ENCODE data around the gene TESK2. TPM values are rescaled to one million over a fixed set of nuclear protein-coding genes. Genes with fewer than 3 reads are reported as not detected.
"Not testable (repeated sequence)": the region's sequence is repeated elsewhere in the genome, so short reads cannot be mapped to it uniquely, and the experiment has no call there.

The TESK2 gene
- polyA plus RNA-seq, 4 donors: 5.5 to 22.1 (median 12.6) TPM

DNA sequence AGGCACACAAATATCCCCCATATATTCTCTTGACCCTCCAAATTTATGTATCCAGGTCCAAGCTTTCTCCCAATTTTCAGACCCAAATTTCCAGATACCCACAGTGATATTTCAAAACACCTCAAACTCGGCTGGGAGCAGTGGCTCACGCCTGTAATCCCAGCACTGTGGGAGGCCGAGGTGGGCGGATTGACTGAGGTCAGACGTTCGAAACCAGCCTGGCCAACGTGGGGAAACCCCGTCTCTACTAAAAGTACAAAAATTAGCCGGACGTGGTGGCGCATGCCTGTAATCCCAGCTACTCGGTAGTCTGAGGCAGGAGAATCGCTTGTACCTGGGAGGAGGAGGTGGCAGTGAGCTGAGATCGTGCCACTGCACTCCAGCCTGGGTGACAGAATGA, 1.6 kb downstream of the TESK2 start:
- not testable (repeated sequence) for H3K27me3 ChIP-seq (ENCODE audit: control insufficient read depth in 3 of 3, insufficient read depth in 3 of 3, low read length in 3 of 3); FAIRE-seq; H3K36me3 ChIP-seq (ENCODE audit: control insufficient read depth in 3 of 3, insufficient read depth in 2 of 3, low read depth in 1 of 3, low read length in 3 of 3); H3K27ac ChIP-seq (ENCODE audit: low read depth in 1 of 3, low read length in 2 of 3); DNase-seq; H3K9me3 ChIP-seq (ENCODE audit: control insufficient read depth in 2 of 2, insufficient read depth in 1 of 2, low read depth in 1 of 2, low read length in 1 of 2)
- Histone ChIP-seq H3K4me3 (ENCODE audit: low read depth in 1 of 3, low read length in 3 of 3) (peak overlapping the region in 2 of 3 donors; percentile 81 to 94), H3K4me1 (ENCODE audit: control insufficient read depth in 3 of 3, insufficient read depth in 2 of 3, low read depth in 1 of 3, low read length in 2 of 3) (peaks cover 0 to 21% (median 2%) of the 10 kb centered on the region in 3 donors)
- 19 to 49% (median 26%) methylated on average over 14 of the region's 14 CpGs for WGBS, 3 donors

- Histone ChIP-seq H3K27me3 (ENCODE audit: control insufficient read depth in 3 of 3, insufficient read depth in 3 of 3, low read length in 3 of 3) (no peaks in the 10 kb centered on the region), H3K9me3 (ENCODE audit: control insufficient read depth in 2 of 2, insufficient read depth in 1 of 2, low read depth in 1 of 2, low read length in 1 of 2) (no peaks in the 10 kb centered on the region), H3K36me3 (ENCODE audit: control insufficient read depth in 3 of 3, insufficient read depth in 2 of 3, low read depth in 1 of 3, low read length in 3 of 3) (peaks cover 0 to 2% (median 0%) of the 10 kb centered on the region in 3 donors), H3K4me1 (ENCODE audit: control insufficient read depth in 3 of 3, insufficient read depth in 2 of 3, low read depth in 1 of 3, low read length in 2 of 3) (peaks cover 0 to 21% (median 2%) of the 10 kb centered on the region in 3 donors), H3K4me3 (ENCODE audit: low read depth in 1 of 3, low read length in 3 of 3) (peak overlapping the region in 1 of 3 donors; percentile 94), H3K27ac (ENCODE audit: low read depth in 1 of 3, low read length in 2 of 3) (no peak overlapping the region)
- 65 to 78% (median 76%) methylated on average over 10 of the region's 10 CpGs for WGBS, 3 donors
- FAIRE-seq (no peak), DNase-seq (no peak)
These were observed 2.1 kb downstream of the TESK2 start for GRCh38 chr1:45488666-45489377.

DNA sequence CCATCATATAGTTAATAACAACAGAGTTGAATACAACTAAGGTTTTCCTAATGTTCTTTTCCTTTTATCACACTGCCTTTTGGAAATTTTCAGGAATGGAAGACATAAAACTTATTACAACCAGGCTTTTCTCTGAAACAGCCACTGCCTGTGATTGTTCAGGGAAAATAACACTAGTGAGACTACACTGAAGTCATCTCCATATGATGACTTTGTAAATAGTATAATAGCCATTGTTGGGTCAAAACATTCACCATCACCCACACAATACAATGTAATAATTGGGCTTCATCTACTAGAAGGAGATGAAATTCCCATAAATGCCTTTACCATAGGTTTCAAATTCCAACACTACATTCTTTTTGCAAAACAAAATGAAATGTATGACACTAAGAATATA, 5.0 kb downstream of the TESK2 start:
- no peak for DNase-seq
- H3K4me3 ChIP-seq (ENCODE audit: low read depth in 1 of 3, low read length in 3 of 3): no peak overlapping the region
- no peaks in the 10 kb centered on the region for H3K9me3 ChIP-seq (ENCODE audit: control insufficient read depth in 2 of 2, insufficient read depth in 1 of 2, low read depth in 1 of 2, low read length in 1 of 2)
- H3K27me3 ChIP-seq (ENCODE audit: control insufficient read depth in 3 of 3, insufficient read depth in 3 of 3, low read length in 3 of 3): no peaks in the 10 kb centered on the region
- H3K36me3 ChIP-seq (ENCODE audit: control insufficient read depth in 3 of 3, insufficient read depth in 2 of 3, low read depth in 1 of 3, low read length in 3 of 3): peaks cover 0 to 2% (median 0%) of the 10 kb centered on the region in 3 donors
- H3K27ac ChIP-seq (ENCODE audit: low read depth in 1 of 3, low read length in 2 of 3): no peak overlapping the region
- H3K4me1 ChIP-seq (ENCODE audit: control insufficient read depth in 3 of 3, insufficient read depth in 2 of 3, low read depth in 1 of 3, low read length in 2 of 3): peaks cover 0 to 15% (median 0%) of the 10 kb centered on the region in 3 donors
- no peak for FAIRE-seq

GRCh38 chr1:45479039-45479748, 11.8 kb downstream of the TESK2 start:
- no peak for FAIRE-seq
- Histone ChIP-seq H3K36me3 (ENCODE audit: control insufficient read depth in 3 of 3, insufficient read depth in 2 of 3, low read depth in 1 of 3, low read length in 3 of 3) (no peaks in the 10 kb centered on the region), H3K27ac (ENCODE audit: low read depth in 1 of 3, low read length in 2 of 3) (peak overlapping the region in 1 of 3 donors; percentile 7), H3K4me3 (ENCODE audit: low read depth in 1 of 3, low read length in 3 of 3) (no peak overlapping the region), H3K4me1 (ENCODE audit: control insufficient read depth in 3 of 3, insufficient read depth in 2 of 3, low read depth in 1 of 3, low read length in 2 of 3) (peaks cover 0 to 15% (median 0%) of the 10 kb centered on the region in 3 donors), H3K27me3 (ENCODE audit: control insufficient read depth in 3 of 3, insufficient read depth in 3 of 3, low read length in 3 of 3) (no peaks in the 10 kb centered on the region), H3K9me3 (ENCODE audit: control insufficient read depth in 2 of 2, insufficient read depth in 1 of 2, low read depth in 1 of 2, low read length in 1 of 2) (no peaks in the 10 kb centered on the region)
- peak in 1 of 2 donors; percentile 18 for DNase-seq
- 19 to 57% (median 25%) methylated on average over 5 of the region's 5 CpGs for WGBS, 3 donors

- Histone ChIP-seq H3K27me3 (ENCODE audit: control insufficient read depth in 3 of 3, insufficient read depth in 3 of 3, low read length in 3 of 3) (no peaks in the 10 kb centered on the region), H3K9me3 (ENCODE audit: control insufficient read depth in 2 of 2, insufficient read depth in 1 of 2, low read depth in 1 of 2, low read length in 1 of 2) (no peaks in the 10 kb centered on the region), H3K4me3 (ENCODE audit: low read depth in 1 of 3, low read length in 3 of 3) (no peak overlapping the region), H3K27ac (ENCODE audit: low read depth in 1 of 3, low read length in 2 of 3) (peak overlapping the region in 1 of 3 donors; percentile 68), H3K4me1 (ENCODE audit: control insufficient read depth in 3 of 3, insufficient read depth in 2 of 3, low read depth in 1 of 3, low read length in 2 of 3) (peaks cover 0 to 15% (median 0%) of the 10 kb centered on the region in 3 donors), H3K36me3 (ENCODE audit: control insufficient read depth in 3 of 3, insufficient read depth in 2 of 3, low read depth in 1 of 3, low read length in 3 of 3) (no peaks in the 10 kb centered on the region)
- DNase-seq (peak; percentile 63 to 88), FAIRE-seq (peak; percentile 90)
- 21 to 57% (median 34%) methylated on average over 4 of the region's 4 CpGs for WGBS, 3 donors
These were observed 12.7 kb downstream of the TESK2 start for GRCh38 chr1:45478121-45478814.

DNA sequence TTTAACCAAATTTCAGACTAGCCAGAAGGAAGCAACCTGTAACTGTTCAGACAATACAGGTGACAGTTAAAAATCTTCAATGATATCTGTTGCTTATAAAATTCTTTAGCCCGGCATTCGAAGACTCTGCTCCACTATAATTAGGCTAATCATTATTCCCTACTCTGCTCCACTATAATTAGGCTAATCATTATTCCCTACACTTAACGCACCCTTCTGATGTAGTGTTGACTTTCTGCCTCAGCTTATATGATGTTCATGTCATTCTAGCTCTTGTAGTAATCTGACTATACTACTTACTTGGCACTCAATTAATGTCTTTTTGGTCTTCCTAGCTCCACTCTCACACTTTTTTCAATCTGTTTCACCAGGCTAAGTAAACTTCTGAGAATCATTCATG, 13.3 kb downstream of the TESK2 start:
- Histone ChIP-seq H3K36me3 (ENCODE audit: control insufficient read depth in 3 of 3, insufficient read depth in 2 of 3, low read depth in 1 of 3, low read length in 3 of 3) (no peaks in the 10 kb centered on the region), H3K9me3 (ENCODE audit: control insufficient read depth in 2 of 2, insufficient read depth in 1 of 2, low read depth in 1 of 2, low read length in 1 of 2) (no peaks in the 10 kb centered on the region), H3K27me3 (ENCODE audit: control insufficient read depth in 3 of 3, insufficient read depth in 3 of 3, low read length in 3 of 3) (no peaks in the 10 kb centered on the region), H3K4me3 (ENCODE audit: low read depth in 1 of 3, low read length in 3 of 3) (no peak overlapping the region), H3K4me1 (ENCODE audit: control insufficient read depth in 3 of 3, insufficient read depth in 2 of 3, low read depth in 1 of 3, low read length in 2 of 3) (peaks cover 0 to 15% (median 0%) of the 10 kb centered on the region in 3 donors), H3K27ac (ENCODE audit: low read depth in 1 of 3, low read length in 2 of 3) (peak overlapping the region in 2 of 3 donors; percentile 14 to 68)
- DNase-seq (peak in 1 of 2 donors; percentile 27), FAIRE-seq (no peak)
- 14 to 61% (median 40%) methylated on average over 3 of the region's 3 CpGs for WGBS, 3 donors

DNA sequence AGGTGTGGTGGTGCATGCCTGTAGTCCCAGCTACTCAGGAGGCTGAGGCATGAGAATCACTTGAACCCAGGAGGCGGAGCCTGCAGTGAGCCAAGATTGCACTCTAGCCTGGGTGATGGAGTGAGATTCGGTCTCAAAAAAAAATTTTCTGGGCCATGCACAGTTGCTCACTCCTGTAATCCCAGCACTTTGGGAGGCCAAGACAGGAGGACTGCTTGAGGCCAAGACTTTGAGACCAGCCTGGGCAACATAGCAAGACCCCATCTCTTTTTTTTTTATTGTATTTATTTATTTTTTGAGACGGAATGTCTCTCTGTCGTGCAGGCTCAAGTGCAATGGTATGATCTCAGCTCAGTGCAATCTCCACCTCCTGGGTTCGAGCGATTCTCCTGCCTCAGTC, 16.8 kb downstream of the TESK2 start:
- 96 to 98% (median 98%) methylated on average over 6 of the region's 6 CpGs for WGBS, 3 donors
- FAIRE-seq; DNase-seq; H3K27me3 ChIP-seq (ENCODE audit: control insufficient read depth in 3 of 3, insufficient read depth in 3 of 3, low read length in 3 of 3); H3K9me3 ChIP-seq (ENCODE audit: control insufficient read depth in 2 of 2, insufficient read depth in 1 of 2, low read depth in 1 of 2, low read length in 1 of 2); H3K36me3 ChIP-seq (ENCODE audit: control insufficient read depth in 3 of 3, insufficient read depth in 2 of 3, low read depth in 1 of 3, low read length in 3 of 3); H3K4me3 ChIP-seq (ENCODE audit: low read depth in 1 of 3, low read length in 3 of 3); H3K27ac ChIP-seq (ENCODE audit: low read depth in 1 of 3, low read length in 2 of 3): not testable (repeated sequence)
- peaks cover 0 to 18% (median 0%) of the 10 kb centered on the region in 3 donors for H3K4me1 ChIP-seq (ENCODE audit: control insufficient read depth in 3 of 3, insufficient read depth in 2 of 3, low read depth in 1 of 3, low read length in 2 of 3)

GRCh38 chr1:45473302-45473701, 17.7 kb downstream of the TESK2 start:
- WGBS, 3 donors: 86 to 90% (median 87%) methylated on average over 2 of the region's 2 CpGs
- Histone ChIP-seq H3K9me3 (ENCODE audit: control insufficient read depth in 2 of 2, insufficient read depth in 1 of 2, low read depth in 1 of 2, low read length in 1 of 2) (no peaks in the 10 kb centered on the region), H3K27ac (ENCODE audit: low read depth in 1 of 3, low read length in 2 of 3) (no peak overlapping the region), H3K36me3 (ENCODE audit: control insufficient read depth in 3 of 3, insufficient read depth in 2 of 3, low read depth in 1 of 3, low read length in 3 of 3) (no peaks in the 10 kb centered on the region), H3K4me1 (ENCODE audit: control insufficient read depth in 3 of 3, insufficient read depth in 2 of 3, low read depth in 1 of 3, low read length in 2 of 3) (peaks cover 0 to 12% (median 0%) of the 10 kb centered on the region in 3 donors), H3K4me3 (ENCODE audit: low read depth in 1 of 3, low read length in 3 of 3) (no peak overlapping the region), H3K27me3 (ENCODE audit: control insufficient read depth in 3 of 3, insufficient read depth in 3 of 3, low read length in 3 of 3) (no peaks in the 10 kb centered on the region)
- DNase-seq (no peak), FAIRE-seq (no peak)
